GM12865 (cell line): ENCODE data around the gene MBP.

Experiments used
- DNase-seq: peaks from one replicate; pipeline ENCODE4 v3.0.0; 2010; ENCODE audit warnings: low read depth
- H3K4me3 ChIP-seq: 2 replicates; pipeline ENCODE4 v1.5.1; 2011; ENCODE audit warnings: mild to moderate bottlenecking, low read depth, low read length, control low read depth
- CTCF ChIP-seq: IDR thresholded peaks from 2 replicates; pipeline ENCODE4 v1.5.1; 2011; ENCODE audit warnings: low read length, control low read depth, low read depth, inconsistent platforms; ENCODE audit not compliant: insufficient read depth; ENCODE audit errors: missing control alignments

The MBP gene

GRCh38 chr18:77090546-77091174 is 41.9 kb downstream of the MBP start:
- no peak for DNase-seq
- no peak overlapping the region for H3K4me3 ChIP-seq
- no peak for TF ChIP-seq CTCF

- H3K4me3 ChIP-seq = no peak overlapping the region
- no peak for TF ChIP-seq CTCF
- no peak for DNase-seq
Measured at GRCh38 chr18:77089723-77090285, 42.8 kb downstream of the MBP start.

- no peak overlapping the region for H3K4me3 ChIP-seq
- no peak for TF ChIP-seq CTCF
- DNase-seq = no peak
Measured at GRCh38 chr18:77088963-77089722, 43.4 kb downstream of the MBP start.

- no peak overlapping the region for H3K4me3 ChIP-seq
- no peak for TF ChIP-seq CTCF
- no peak for DNase-seq
Measured at GRCh38 chr18:77087393-77088141, 45.0 kb downstream of the MBP start.

- no peak for DNase-seq
- TF ChIP-seq CTCF = no peak
- no peak overlapping the region for H3K4me3 ChIP-seq
Measured at GRCh38 chr18:77086656-77087392, 45.8 kb downstream of the MBP start.

GRCh38 chr18:77086034-77086433 is 46.5 kb downstream of the MBP start:
- TF ChIP-seq CTCF = no peak
- DNase-seq = no peak
- no peak overlapping the region for H3K4me3 ChIP-seq
